ENCODE data around the gene ATP6V1B1. TPM values are rescaled to one million over a fixed set of nuclear protein-coding genes. Genes with fewer than 3 reads are reported as not detected.

Gene ATP6V1B1
- total and polyA plus RNA-seq, 9 of the 15 experiments (the other 6 are each of a cell fraction or from before 2014, with no cell fraction given): not detected

- no peak for TF ChIP-seq HMGXB4 (CRISPR knock-in tag; IDR thresholded peaks at IDR 0.05)
- TF ChIP-seq MNT (conservative IDR thresholded peaks at IDR 0.05): 0 out of 4 replicates have a peak, but pooled peaks of 1 of the 2 experiments have one; percentile 28
- no peak for TF ChIP-seq NR3C1 (CRISPR knock-in tag; IDR thresholded peaks at IDR 0.05)
- peak; percentile 36; the same call in 1 of the 2 replicates for TF ChIP-seq SOX6 (IDR thresholded peaks at IDR 0.05)
- peak; percentile 67 to 84 for TF ChIP-seq RAD21 (CRISPR knock-in tag; conservative IDR thresholded peaks at IDR 0.05 in 1 of 2, IDR thresholded peaks at IDR 0.05 in 1 of 2)
- no peak for TF ChIP-seq NR2F6 (CRISPR knock-in tag; IDR thresholded peaks at IDR 0.05)
- no peak for TF ChIP-seq DLX4 (CRISPR knock-in tag; IDR thresholded peaks at IDR 0.05)
- 0 out of 4 replicates have a peak, but pooled peaks of 1 of the 2 experiments have one; percentile 40 for TF ChIP-seq UBTF (IDR thresholded peaks at IDR 0.05; ENCODE audit: borderline replicate concordance in 1 of 2, low read depth in 2 of 2, low read length in 2 of 2)
- no peak for TF ChIP-seq MYC (IDR thresholded peaks at IDR 0.05; ENCODE audit: low read depth, low read length)
- TF ChIP-seq MYC (CRISPR knock-in tag; IDR thresholded peaks at IDR 0.05; ENCODE audit: borderline replicate concordance, low read depth): no peak
- peak; percentile 95 for TF ChIP-seq RB1 (IDR thresholded peaks at IDR 0.05; ENCODE audit: low read depth)
- peak; percentile 34; the same call in 1 of the 2 replicates for TF ChIP-seq SIN3B (IDR thresholded peaks at IDR 0.05; ENCODE audit: low read depth)
- TF ChIP-seq MTA3 (IDR thresholded peaks at IDR 0.05; ENCODE audit: borderline replicate concordance): 0 out of 2 replicates have a peak, but pooled peaks have one; percentile 48
- TF ChIP-seq CTBP1 (IDR thresholded peaks at IDR 0.05; ENCODE audit: borderline replicate concordance): peak; percentile 99
- TF ChIP-seq ZFP30 (CRISPR knock-in tag; IDR thresholded peaks at IDR 0.05; ENCODE audit: borderline replicate concordance): no peak
- no peak for TF ChIP-seq CREB1 (IDR thresholded peaks at IDR 0.05)
- TF ChIP-seq CREB1 (CRISPR knock-in tag; IDR thresholded peaks at IDR 0.05): peak; percentile 43; the same call in 1 of the 2 replicates
- no peak for TF ChIP-seq ATF1 (CRISPR knock-in tag; IDR thresholded peaks at IDR 0.05)
- peak; percentile 41; the same call in 1 of the 2 replicates for TF ChIP-seq ATF1 (tag; IDR thresholded peaks at IDR 0.05)
These were observed 29.1 kb downstream of the ATP6V1B1 start (continued) for GRCh38 chr2:70964596-70965386.
